ENCODE results near the gene PLA2G4D. TPM values are rescaled to one million over a fixed set of nuclear protein-coding genes. Genes with fewer than 3 reads are reported as not detected.

PLA2G4D gene
- total and polyA plus RNA-seq, 7 donors, result not detected

GRCh38 chr15:42065468-42065867 lies 28.9 kb downstream of the PLA2G4D start:
- 47 to 51% (median 49%) methylated on average over 7 of the region's 7 CpGs for WGBS, 3 donors
- Histone ChIP-seq H3K4me1 (no peaks in the 10 kb centered on the region), H3K4me3 (no peak overlapping the region), H3K36me3 (ENCODE audit: insufficient read depth in 1 of 2, low read depth in 1 of 2) (no peaks in the 10 kb centered on the region), H3K27ac (no peak overlapping the region), H3K9me3 (no peaks in the 10 kb centered on the region), H3K27me3 (ENCODE audit: insufficient read depth in 3 of 3, low read length in 2 of 3) (no peaks in the 10 kb centered on the region)
- DNase-seq, result no peak
- no peak for TF ChIP-seq CTCF (IDR thresholded peaks at IDR 0.05)
- no peak for ATAC-seq
- intact Hi-C loops (cut with DNase I), result loop anchor here in 1 of 2 donors (5.0 kb wide), 1 partner anchor 67 kb away; no protein-coding TSS in a partner anchor

DNA sequence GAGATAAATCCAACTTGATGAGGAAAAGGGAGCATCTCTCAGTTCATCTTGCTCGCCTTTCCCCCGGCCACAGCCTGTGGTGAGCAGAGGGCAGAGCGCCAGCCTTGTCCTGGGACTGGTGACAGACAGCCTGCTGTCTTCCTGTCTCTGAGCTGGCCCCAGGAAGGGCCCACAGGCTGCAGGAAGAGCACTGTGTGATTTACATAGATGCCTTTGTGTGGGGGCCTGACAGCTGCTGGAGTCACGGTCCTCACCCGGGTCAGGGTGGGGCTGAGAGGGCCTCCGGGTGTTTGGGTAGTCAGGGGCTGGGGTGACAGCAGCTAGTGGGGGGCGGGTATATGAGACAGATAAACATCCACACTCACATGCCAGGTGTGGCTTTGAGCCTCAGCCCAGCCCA lies 29.3 kb downstream of the PLA2G4D start:
- no peak for TF ChIP-seq CTCF (IDR thresholded peaks at IDR 0.05)
- peak in 1 of 4 donors; percentile 8 for ATAC-seq
- Histone ChIP-seq H3K36me3 (ENCODE audit: insufficient read depth in 1 of 2, low read depth in 1 of 2) (no peaks in the 10 kb centered on the region), H3K9me3 (no peaks in the 10 kb centered on the region), H3K27ac (no peak overlapping the region), H3K4me3 (no peak overlapping the region), H3K27me3 (ENCODE audit: insufficient read depth in 3 of 3, low read length in 2 of 3) (no peaks in the 10 kb centered on the region), H3K4me1 (no peaks in the 10 kb centered on the region)
- 21 to 47% (median 34%) methylated on average over 7 of the region's 7 CpGs for WGBS, 3 donors
- intact Hi-C loops (cut with DNase I), result loop anchor here in 1 of 2 donors (5.0 kb wide), 1 partner anchor 67 kb away; no protein-coding TSS in a partner anchor
- no peak for DNase-seq

DNA sequence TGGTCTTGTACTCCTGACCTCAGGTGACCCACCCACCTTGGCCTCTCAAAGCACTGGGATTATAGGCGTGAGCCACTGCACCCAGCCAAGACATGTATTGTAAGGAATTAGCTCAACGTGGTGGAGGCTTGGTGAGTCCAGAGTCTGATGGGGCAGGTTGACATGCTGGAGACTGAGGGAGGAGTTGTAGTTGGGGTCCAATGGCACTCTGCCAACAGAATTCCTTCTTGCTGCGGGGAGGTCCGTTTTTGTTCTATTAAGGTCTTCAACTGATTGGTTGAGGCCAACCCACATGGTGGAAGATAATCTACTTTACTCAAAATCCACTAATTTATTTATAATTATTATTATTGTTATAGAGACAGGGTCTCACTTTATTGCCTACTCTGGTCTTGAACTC lies 30.1 kb downstream of the PLA2G4D start:
- Histone ChIP-seq H3K4me1 (no peaks in the 10 kb centered on the region), H3K36me3 (ENCODE audit: insufficient read depth in 1 of 2, low read depth in 1 of 2) (no peaks in the 10 kb centered on the region), H3K9me3 (no peaks in the 10 kb centered on the region), H3K4me3 (no peak overlapping the region), H3K27me3 (ENCODE audit: insufficient read depth in 3 of 3, low read length in 2 of 3) (no peaks in the 10 kb centered on the region), H3K27ac (no peak overlapping the region)
- no peak for TF ChIP-seq CTCF (IDR thresholded peaks at IDR 0.05)
- 73 to 81% (median 74%) methylated on average over 4 of the region's 4 CpGs for WGBS, 3 donors
- DNase-seq, result no peak
- intact Hi-C loops (cut with DNase I), result no loop called here
- no peak for ATAC-seq

- Histone ChIP-seq H3K27ac (no peak overlapping the region), H3K9me3 (no peaks in the 10 kb centered on the region), H3K27me3 (ENCODE audit: insufficient read depth in 3 of 3, low read length in 2 of 3) (no peaks in the 10 kb centered on the region), H3K4me1 (no peaks in the 10 kb centered on the region), H3K36me3 (ENCODE audit: insufficient read depth in 1 of 2, low read depth in 1 of 2) (no peaks in the 10 kb centered on the region), H3K4me3 (no peak overlapping the region)
- ATAC-seq, result no peak
- 86 to 89% (median 88%) methylated on average over 12 of the region's 12 CpGs for WGBS, 3 donors
- no peak for TF ChIP-seq CTCF (IDR thresholded peaks at IDR 0.05)
- DNase-seq, result no peak
- intact Hi-C loops (cut with DNase I), result no loop called here
Measured at GRCh38 chr15:42063122-42063848, 31.1 kb downstream of the PLA2G4D start.

Data from psoas muscle (tissue), 8 donors.